ENCODE data around the gene CFAP68.
"Not testable (repeated sequence)": the region's sequence is repeated elsewhere in the genome, so short reads cannot be mapped to it uniquely, and the experiment has no call there.

The CFAP68 gene

GRCh38 chr11:111870886-111871692, 8.3 kb upstream of the CFAP68 start, which contains the start of gene ALG9:
ALG9 (minus strand) TSS chr11:111871581; CDS start chr11:111871482, 99 bp downstream.
- peak; percentile 85 for DNase-seq

GRCh38 chr11:111871693-111872161, 7.6 kb upstream of the CFAP68 start:
- DNase-seq, result peak; percentile 72

GRCh38 chr11:111878385-111878848, 924 bp upstream of the CFAP68 start:
- DNase-seq, result peak; percentile 54

GRCh38 chr11:111879637-111879960, 258 bp downstream of the CFAP68 start:
- DNase-seq, result peak; percentile 51

- no peak for DNase-seq
Measured at GRCh38 chr11:111882202-111882601, 2.9 kb downstream of the CFAP68 start.

- DNase-seq, result not testable (repeated sequence)
Measured at GRCh38 chr11:111885053-111885452, 5.7 kb downstream of the CFAP68 start.

- no peak for DNase-seq
Measured at GRCh38 chr11:111886032-111886431, 6.7 kb downstream of the CFAP68 start.

GRCh38 chr11:111886844-111887243, 7.5 kb downstream of the CFAP68 start:
- DNase-seq, result no peak

- no peak for DNase-seq
Measured at GRCh38 chr11:111905411-111905810, 26.1 kb downstream of the CFAP68 start.

GRCh38 chr11:111906680-111907079, 27.3 kb downstream of the CFAP68 start:
- no peak for DNase-seq

- no peak for DNase-seq
Measured at GRCh38 chr11:111908639-111909305, 29.4 kb downstream of the CFAP68 start.

GRCh38 chr11:111909378-111909777, 30.0 kb downstream of the CFAP68 start:
- no peak for DNase-seq

- DNase-seq, result peak; percentile 19
Measured at GRCh38 chr11:111910676-111911562, 31.6 kb downstream of the CFAP68 start.

- no peak for DNase-seq
Measured at GRCh38 chr11:111911563-111912401, 32.4 kb downstream of the CFAP68 start, which contains the start of gene CRYAB. CRYAB (minus strand) TSS chr11:111911770; CDS start chr11:111911724, 46 bp downstream.

GRCh38 chr11:111912535-111912934, 33.2 kb downstream of the CFAP68 start, which contains the start of gene HSPB2:
HSPB2 (plus strand) TSS chr11:111912734; CDS start chr11:111912830, 96 bp downstream.
- no peak for DNase-seq

GRCh38 chr11:111913031-111913861, 33.9 kb downstream of the CFAP68 start:
- DNase-seq, result no peak

- no peak for DNase-seq
Measured at GRCh38 chr11:111913997-111914396, 34.7 kb downstream of the CFAP68 start.

GRCh38 chr11:111916768-111917167, 37.4 kb downstream of the CFAP68 start:
- DNase-seq, result no peak

GRCh38 chr11:111917312-111917711, 38.0 kb downstream of the CFAP68 start:
- no peak for DNase-seq

GRCh38 chr11:111917788-111918187, 38.4 kb downstream of the CFAP68 start:
- no peak for DNase-seq

Measured in DMS79 treated with DMSO at 0.1 percent for 48 hours (cell line).